OCI-M2 (cell line): ENCODE data around the gene MAGEH1.
A peak's percentile ranks its signal among the peaks of the same experiment; 100 is the strongest.
"Not testable (repeated sequence)": the region's sequence is repeated elsewhere in the genome, so short reads cannot be mapped to it uniquely, and the experiment has no call there.

Source experiments
- DNase-seq: peaks from one replicate; lab custom pipeline; 2025; ENCODE audit not compliant: unreplicated experiment; lab: John Stamatoyannopoulos, UW

Gene MAGEH1

GRCh38 chrX:55451990-55452832, at the start of gene MAGEH1:
Gene MAGEH1 (plus strand): TSS chrX:55452127. CDS start chrX:55452375, 248 bp downstream.
- peak; percentile 24 for DNase-seq

- DNase-seq, result not testable (repeated sequence)
These were observed 24.8 kb upstream of the MAGEH1 start for GRCh38 chrX:55427079-55427478.

GRCh38 chrX:55443468-55443867, 8.5 kb upstream of the MAGEH1 start:
- DNase-seq, result not testable (repeated sequence)

- no peak for DNase-seq
These were observed 1.7 kb upstream of the MAGEH1 start for GRCh38 chrX:55450259-55450658.

- DNase-seq, result no peak
These were observed 786 bp upstream of the MAGEH1 start for GRCh38 chrX:55451141-55451540.

GRCh38 chrX:55451626-55451989, 319 bp upstream of the MAGEH1 start:
- no peak for DNase-seq

- DNase-seq, result no peak
These were observed 852 bp downstream of the MAGEH1 start for GRCh38 chrX:55452833-55453124.

- DNase-seq, result not testable (repeated sequence)
These were observed 3.8 kb downstream of the MAGEH1 start for GRCh38 chrX:55455708-55456107.

- DNase-seq, result not testable (repeated sequence)
These were observed 7.5 kb downstream of the MAGEH1 start for GRCh38 chrX:55459426-55459825.

GRCh38 chrX:55459926-55460325, 8.0 kb downstream of the MAGEH1 start:
- not testable (repeated sequence) for DNase-seq

GRCh38 chrX:55464050-55464449, 12.1 kb downstream of the MAGEH1 start:
- DNase-seq, result not testable (repeated sequence)

- not testable (repeated sequence) for DNase-seq
These were observed 13.2 kb downstream of the MAGEH1 start for GRCh38 chrX:55465108-55465507.

GRCh38 chrX:55465791-55466190, 13.9 kb downstream of the MAGEH1 start:
- not testable (repeated sequence) for DNase-seq

- not testable (repeated sequence) for DNase-seq
These were observed 28.0 kb downstream of the MAGEH1 start for GRCh38 chrX:55479956-55480355.

- DNase-seq, result peak; percentile 60
These were observed 28.6 kb downstream of the MAGEH1 start for GRCh38 chrX:55480390-55481062.

- no peak for DNase-seq
These were observed 33.0 kb downstream of the MAGEH1 start for GRCh38 chrX:55484948-55485347.

GRCh38 chrX:55486736-55487135, 34.8 kb downstream of the MAGEH1 start:
- DNase-seq, result no peak

- no peak for DNase-seq
These were observed 35.2 kb downstream of the MAGEH1 start for GRCh38 chrX:55487143-55487542.

- no peak for DNase-seq
These were observed 36.2 kb downstream of the MAGEH1 start for GRCh38 chrX:55488006-55488592.

- DNase-seq, result peak; percentile 5
These were observed 36.8 kb downstream of the MAGEH1 start for GRCh38 chrX:55488593-55489313.

GRCh38 chrX:55489314-55490009, 37.5 kb downstream of the MAGEH1 start, which contains the start of gene USP51:
Gene USP51 (minus strand): TSS chrX:55489848. CDS start chrX:55488939, 909 bp downstream.
- DNase-seq, result peak; percentile 7
